KOPT-K1 (cell line): ENCODE measurements around the gene RASGRF2.
A peak's percentile ranks its signal among the peaks of the same experiment; 100 is the strongest.

Experiments used
- H3K27ac ChIP-seq: fragments of 200-600 bp; sonication (generic); 2 replicates; pipeline ENCODE4 v1.5.1; 2016; ENCODE audit warnings: antibody characterized with exemption, mild to moderate bottlenecking, low read depth, low read length; ENCODE audit not compliant: poor library complexity, severe bottlenecking
- H3K36me3 ChIP-seq: fragments of 200-600 bp; sonication (generic); 2 replicates; pipeline ENCODE4 v1.5.1; 2017; ENCODE audit warnings: antibody characterized with exemption, mild to moderate bottlenecking, low read length, moderate library complexity; ENCODE audit not compliant: insufficient read depth
- H3K9me3 ChIP-seq: fragments of 200-600 bp; sonication (generic); 2 replicates; pipeline ENCODE4 v1.5.1; 2017; ENCODE audit warnings: antibody characterized with exemption, low read length, mild to moderate bottlenecking; ENCODE audit not compliant: insufficient read depth, poor library complexity, severe bottlenecking

Gene RASGRF2

DNA sequence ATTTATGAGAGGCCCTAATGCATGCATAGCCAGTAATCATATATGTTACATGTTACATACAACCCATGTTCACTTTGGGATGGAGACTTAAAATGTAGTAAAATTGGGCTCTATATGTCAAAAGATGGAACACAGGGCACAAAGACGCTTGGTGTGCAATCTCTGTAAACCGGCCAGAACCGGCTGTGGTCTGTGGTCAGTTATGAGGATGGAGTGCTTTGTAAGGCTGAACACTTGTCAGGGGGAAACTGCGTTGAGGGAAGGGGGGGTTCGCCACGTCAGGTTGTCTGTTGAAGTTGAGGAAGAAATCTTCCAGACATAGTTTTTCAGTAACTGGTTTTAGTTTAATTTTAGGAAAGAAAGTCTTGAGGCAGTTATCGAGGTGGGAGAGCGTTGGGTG, 270.3 kb downstream of the RASGRF2 start:
- Histone ChIP-seq H3K27ac (no peak overlapping the region), H3K36me3 (no peaks in the 10 kb centered on the region), H3K9me3 (no peaks in the 10 kb centered on the region)

DNA sequence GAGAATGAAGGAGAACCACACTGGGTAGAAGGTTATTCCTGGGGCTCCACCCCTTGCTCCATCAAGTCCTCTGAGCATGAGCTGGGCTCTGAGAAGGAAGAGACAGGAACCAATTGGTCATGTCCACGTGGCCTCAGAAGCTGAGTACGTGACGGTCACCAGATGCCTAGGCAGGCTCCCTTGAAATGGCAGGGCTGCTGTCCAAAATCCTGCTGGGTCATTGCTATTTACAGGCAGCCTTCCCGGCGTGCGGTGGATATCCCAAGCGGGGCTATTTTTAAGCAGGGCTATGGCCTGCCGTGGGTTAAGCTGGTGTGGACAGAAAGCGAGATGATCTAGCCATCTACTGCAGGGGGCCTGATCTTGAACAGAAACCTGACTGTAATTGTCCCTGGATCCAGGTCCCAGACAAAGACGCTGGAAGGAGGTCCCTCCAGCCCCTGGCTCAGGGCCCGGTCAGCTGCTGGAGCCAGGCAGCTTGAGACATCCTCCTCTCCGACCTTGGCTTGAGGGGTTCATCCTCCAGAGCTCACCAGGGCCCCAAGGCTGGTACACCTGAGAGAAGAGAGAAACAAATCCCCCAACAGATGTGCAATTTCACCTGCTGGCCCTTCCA, 272.4 kb downstream of the RASGRF2 start:
- Histone ChIP-seq H3K36me3 (no peaks in the 10 kb centered on the region), H3K27ac (no peak overlapping the region), H3K9me3 (no peaks in the 10 kb centered on the region)

DNA sequence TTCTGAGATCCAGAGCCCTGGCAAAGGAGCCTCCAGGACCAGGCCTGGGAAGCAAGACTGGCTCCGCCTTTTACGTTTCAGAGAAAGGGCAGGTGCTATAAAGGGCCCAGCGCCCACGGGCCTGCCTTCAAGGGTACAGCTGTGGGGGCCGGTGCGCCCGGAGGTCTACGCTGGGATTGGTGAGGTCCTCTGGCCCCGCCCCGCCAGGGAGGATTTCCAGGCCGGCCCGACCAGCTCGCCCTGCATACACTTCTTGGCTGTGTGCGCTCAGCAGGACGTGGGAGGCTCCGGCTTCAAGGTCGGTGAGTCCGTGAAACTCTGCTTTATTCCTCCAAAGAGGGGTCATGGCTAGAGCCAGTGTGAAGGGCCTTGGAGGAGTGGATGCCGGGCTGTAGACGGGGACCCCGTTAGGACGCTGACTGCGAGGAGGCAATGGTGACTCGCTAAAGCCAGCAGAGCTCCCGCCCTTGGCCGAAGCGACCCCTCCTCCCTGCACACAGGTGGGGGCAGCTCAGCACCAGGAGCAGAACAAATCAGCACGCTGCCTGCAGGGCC, 273.0 kb downstream of the RASGRF2 start, which contains the start of gene CKMT2:
TSS of gene CKMT2 (plus strand) at position 243 of the 555 bp plus-strand sequence. CDS start 17,811 bp downstream, outside the sequence.
- Histone ChIP-seq H3K9me3 (no peaks in the 10 kb centered on the region), H3K36me3 (no peaks in the 10 kb centered on the region), H3K27ac (peak within 1 kb of the TSS; percentile 77)

- Histone ChIP-seq H3K27ac (peak overlapping the region; percentile 77), H3K36me3 (no peaks in the 10 kb centered on the region), H3K9me3 (no peaks in the 10 kb centered on the region)
Observed at GRCh38 chr5:81234299-81234698, 274.1 kb downstream of the RASGRF2 start.

DNA sequence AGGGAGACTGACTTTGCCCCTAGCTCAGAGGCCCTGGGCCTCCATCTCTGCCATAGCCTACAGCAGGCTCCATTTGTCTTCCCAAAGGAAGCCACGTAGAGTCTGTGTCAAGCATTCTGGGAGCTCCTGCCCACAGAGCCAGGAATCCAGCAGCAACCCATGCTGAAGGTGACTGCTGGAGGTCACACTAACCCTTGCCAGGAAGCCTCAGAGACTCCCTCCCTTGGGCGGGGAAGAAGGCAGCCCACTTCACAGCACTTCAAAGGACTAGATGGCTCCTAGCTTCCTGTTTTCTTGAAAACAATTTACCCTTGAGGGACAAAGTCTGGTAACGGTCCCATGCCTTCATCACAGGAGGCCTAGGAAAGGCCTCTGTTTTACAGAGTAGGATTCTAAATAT, 274.6 kb downstream of the RASGRF2 start:
- Histone ChIP-seq H3K36me3 (no peaks in the 10 kb centered on the region), H3K9me3 (no peaks in the 10 kb centered on the region), H3K27ac (peak overlapping the region; percentile 77)

- no peaks in the 10 kb centered on the region for H3K9me3 ChIP-seq
- H3K36me3 ChIP-seq = no peaks in the 10 kb centered on the region
- peak overlapping the region; percentile 77 for H3K27ac ChIP-seq
Observed at GRCh38 chr5:81235287-81236072, 275.3 kb downstream of the RASGRF2 start.

GRCh38 chr5:81238460-81238859, 278.3 kb downstream of the RASGRF2 start:
- H3K27ac ChIP-seq = no peak overlapping the region
- no peaks in the 10 kb centered on the region for H3K36me3 ChIP-seq
- H3K9me3 ChIP-seq = no peaks in the 10 kb centered on the region

- no peaks in the 10 kb centered on the region for H3K9me3 ChIP-seq
- H3K36me3 ChIP-seq = no peaks in the 10 kb centered on the region
- no peak overlapping the region for H3K27ac ChIP-seq
Observed at GRCh38 chr5:81239613-81240012, 279.4 kb downstream of the RASGRF2 start.

- no peaks in the 10 kb centered on the region for H3K36me3 ChIP-seq
- no peaks in the 10 kb centered on the region for H3K9me3 ChIP-seq
- H3K27ac ChIP-seq = no peak overlapping the region
Observed at GRCh38 chr5:81241001-81241400, 280.8 kb downstream of the RASGRF2 start.

- Histone ChIP-seq H3K27ac (no peak overlapping the region), H3K36me3 (no peaks in the 10 kb centered on the region)
Observed at GRCh38 chr5:81241961-81242648, 281.9 kb downstream of the RASGRF2 start.

DNA sequence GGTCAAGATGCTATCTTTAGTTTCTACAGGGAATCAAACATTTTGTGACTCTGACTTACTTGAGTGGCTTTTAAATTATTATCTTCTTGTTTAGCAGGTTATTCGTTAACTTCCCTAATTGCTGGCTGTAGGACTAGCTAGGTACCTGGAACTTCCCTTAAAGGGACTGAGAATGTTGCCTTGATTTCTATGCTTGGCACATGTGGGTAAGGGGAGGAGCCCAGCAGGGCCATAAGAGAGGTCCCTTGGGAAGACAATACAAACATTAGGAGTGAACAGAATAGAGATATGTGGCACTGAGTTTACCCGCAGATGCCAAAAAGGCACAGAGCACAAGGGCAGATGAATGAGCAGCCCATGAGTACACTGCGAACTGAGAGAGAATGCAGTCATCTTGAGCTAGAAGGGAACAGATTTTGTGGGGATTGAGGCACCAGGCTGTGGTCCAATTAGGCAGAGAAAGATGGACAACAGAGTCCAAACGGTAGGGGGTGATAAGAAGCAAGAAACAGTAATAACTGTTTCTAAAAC, 282.8 kb downstream of the RASGRF2 start:
- H3K36me3 ChIP-seq = no peaks in the 10 kb centered on the region
- no peak overlapping the region for H3K27ac ChIP-seq
- no peaks in the 10 kb centered on the region for H3K9me3 ChIP-seq

More at GRCh38 chr5:81241961-81242648, 281.9 kb downstream of the RASGRF2 start:
- no peaks in the 10 kb centered on the region for H3K9me3 ChIP-seq

- Histone ChIP-seq H3K9me3 (no peaks in the 10 kb centered on the region), H3K27ac (no peak overlapping the region), H3K36me3 (no peaks in the 10 kb centered on the region)
Observed at GRCh38 chr5:81244451-81244850, 284.3 kb downstream of the RASGRF2 start.

DNA sequence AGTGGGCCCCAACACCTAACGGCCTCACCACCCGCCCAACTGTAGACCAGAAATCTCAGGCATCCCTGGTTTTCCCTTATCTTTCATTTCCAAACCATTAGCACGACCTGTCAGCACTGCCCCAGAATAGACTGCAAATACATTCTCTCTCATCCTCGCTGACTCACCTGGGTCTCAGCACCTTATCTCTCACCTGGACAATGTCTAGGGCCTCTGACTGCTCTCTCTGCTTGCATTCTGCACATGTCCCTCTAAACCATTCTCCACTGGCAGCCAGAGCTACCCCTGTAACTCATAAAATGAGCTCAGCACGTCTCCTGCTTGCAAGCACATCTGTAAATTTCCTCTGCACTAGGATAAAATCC, 285.7 kb downstream of the RASGRF2 start:
- Histone ChIP-seq H3K9me3 (no peaks in the 10 kb centered on the region), H3K36me3 (no peaks in the 10 kb centered on the region), H3K27ac (no peak overlapping the region)

DNA sequence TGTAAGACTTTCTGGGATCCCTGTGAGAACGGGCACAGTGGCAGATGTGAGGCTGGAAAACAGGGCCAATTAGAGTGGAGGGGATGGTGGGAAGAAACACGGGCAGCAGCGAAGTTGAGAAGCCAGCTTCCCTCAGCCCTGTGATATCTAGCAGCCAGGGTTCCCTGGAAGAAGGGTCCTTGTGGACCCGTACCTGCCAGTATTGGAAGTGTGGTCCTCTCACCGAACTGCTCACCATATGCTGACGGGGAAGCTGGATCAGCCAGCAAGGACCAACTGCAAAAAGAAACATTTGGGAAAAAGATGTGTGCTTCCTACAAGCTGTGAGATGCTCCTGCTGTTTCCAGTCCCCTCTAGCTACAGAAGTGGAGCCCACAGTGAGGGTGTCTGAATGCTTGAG, 286.5 kb downstream of the RASGRF2 start:
- Histone ChIP-seq H3K36me3 (no peaks in the 10 kb centered on the region), H3K9me3 (no peaks in the 10 kb centered on the region), H3K27ac (no peak overlapping the region)

- Histone ChIP-seq H3K36me3 (no peaks in the 10 kb centered on the region), H3K9me3 (no peaks in the 10 kb centered on the region), H3K27ac (no peak overlapping the region)
Observed at GRCh38 chr5:81247441-81247972, 287.3 kb downstream of the RASGRF2 start.
